ENCODE data around the gene WFDC6. TPM values are rescaled to one million over a fixed set of nuclear protein-coding genes. Genes with fewer than 3 reads are reported as not detected.

Gene WFDC6
- total and polyA plus RNA-seq, 8 donors, result not detected

GRCh38 chr20:45545754-45546453 is 6.6 kb upstream of the WFDC6 start:
- H3K9me3 ChIP-seq, result no peaks in the 10 kb centered on the region
- no peak overlapping the region for H3K27ac ChIP-seq
- no peak overlapping the region for H3K4me3 ChIP-seq
- no peaks in the 10 kb centered on the region for H3K36me3 ChIP-seq
- H3K4me1 ChIP-seq, result no peaks in the 10 kb centered on the region
- ATAC-seq (peak; percentile 93), DNase-seq (peak in 2 of 4 donors; percentile 1 to 31)
- peaks cover 0 to 24% of the 10 kb centered on the region in 2 donors for H3K27me3 ChIP-seq
- intact Hi-C loops (cut with DNase I), result no loop called here
- peak; percentile 17 to 19 for TF ChIP-seq CTCF (IDR thresholded peaks at IDR 0.05)

- DNase-seq (no peak), ATAC-seq (no peak)
- Histone ChIP-seq H3K36me3 (no peaks in the 10 kb centered on the region), H3K4me3 (no peak overlapping the region), H3K27me3 (peaks cover 0 to 30% of the 10 kb centered on the region in 2 donors), H3K27ac (no peak overlapping the region), H3K9me3 (no peaks in the 10 kb centered on the region), H3K4me1 (no peaks in the 10 kb centered on the region)
- intact Hi-C loops (cut with DNase I), result no loop called here
- TF ChIP-seq CTCF (IDR thresholded peaks at IDR 0.05), result no peak
Observed at GRCh38 chr20:45545351-45545750, 6.1 kb upstream of the WFDC6 start.

- Histone ChIP-seq H3K9me3 (no peaks in the 10 kb centered on the region), H3K4me3 (no peak overlapping the region), H3K4me1 (no peaks in the 10 kb centered on the region), H3K36me3 (no peaks in the 10 kb centered on the region), H3K27me3 (peaks cover 0 to 57% of the 10 kb centered on the region in 2 donors), H3K27ac (no peak overlapping the region)
- no peak for TF ChIP-seq CTCF (IDR thresholded peaks at IDR 0.05)
- no peak for ATAC-seq
- DNase-seq, result no peak
- intact Hi-C loops (cut with DNase I), result no loop called here
Observed at GRCh38 chr20:45538209-45538799, 978 bp downstream of the WFDC6 start.

- Histone ChIP-seq H3K36me3 (no peaks in the 10 kb centered on the region), H3K4me1 (no peaks in the 10 kb centered on the region), H3K27me3 (peaks cover 0 to 50% of the 10 kb centered on the region in 2 donors), H3K4me3 (no peak overlapping the region), H3K27ac (no peak overlapping the region), H3K9me3 (no peaks in the 10 kb centered on the region)
- no peak for TF ChIP-seq CTCF (IDR thresholded peaks at IDR 0.05)
- ATAC-seq (no peak), DNase-seq (no peak)
- intact Hi-C loops (cut with DNase I), result no loop called here
Observed at GRCh38 chr20:45527294-45527693, 12.0 kb downstream of the WFDC6 start.

DNA sequence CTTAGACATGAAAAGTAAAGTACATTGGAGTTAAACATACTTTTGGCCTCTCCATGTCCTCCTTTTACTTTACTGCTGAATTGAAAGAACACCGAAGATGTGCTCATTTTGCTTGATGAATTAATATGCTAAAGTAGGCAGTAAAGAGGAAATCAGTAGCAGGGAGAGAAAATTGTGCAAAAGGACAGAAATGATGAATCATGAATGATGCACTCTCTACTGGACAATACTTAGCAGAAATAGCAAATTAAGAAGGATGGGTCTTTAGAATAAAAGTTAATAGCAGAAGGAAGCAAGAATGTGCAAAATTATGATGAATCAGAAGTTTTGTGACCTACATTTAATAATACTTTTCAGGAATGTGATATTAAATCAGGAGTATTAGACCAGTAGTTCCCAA is 15.5 kb downstream of the WFDC6 start:
- no peaks in the 10 kb centered on the region for H3K4me1 ChIP-seq
- no peaks in the 10 kb centered on the region for H3K9me3 ChIP-seq
- no peak for ATAC-seq
- intact Hi-C loops (cut with DNase I), result no loop called here
- H3K27me3 ChIP-seq, result peaks cover 0 to 34% of the 10 kb centered on the region in 2 donors
- no peaks in the 10 kb centered on the region for H3K36me3 ChIP-seq
- no peak overlapping the region for H3K4me3 ChIP-seq
- no peak for TF ChIP-seq CTCF (IDR thresholded peaks at IDR 0.05)
- H3K27ac ChIP-seq, result no peak overlapping the region
- no peak for DNase-seq

All from left lung (tissue), 10 donors.